ENCODE data around the gene REM2.
A peak's percentile ranks its signal among the peaks of the same experiment; 100 is the strongest.
"Not testable (repeated sequence)": the region's sequence is repeated elsewhere in the genome, so short reads cannot be mapped to it uniquely, and the experiment has no call there.

REM2 gene

GRCh38 chr14:22896356-22896755 lies 13.3 kb downstream of the REM2 start:
- DNase-seq (ENCODE audit: low spot score): no peak
- no peak for FAIRE-seq

GRCh38 chr14:22896760-22897159 lies 13.7 kb downstream of the REM2 start:
- DNase-seq (ENCODE audit: low spot score) (no peak), FAIRE-seq (no peak)

- FAIRE-seq (no peak), DNase-seq (ENCODE audit: low spot score) (no peak)
Observed at GRCh38 chr14:22897357-22897756, 14.3 kb downstream of the REM2 start.

DNA sequence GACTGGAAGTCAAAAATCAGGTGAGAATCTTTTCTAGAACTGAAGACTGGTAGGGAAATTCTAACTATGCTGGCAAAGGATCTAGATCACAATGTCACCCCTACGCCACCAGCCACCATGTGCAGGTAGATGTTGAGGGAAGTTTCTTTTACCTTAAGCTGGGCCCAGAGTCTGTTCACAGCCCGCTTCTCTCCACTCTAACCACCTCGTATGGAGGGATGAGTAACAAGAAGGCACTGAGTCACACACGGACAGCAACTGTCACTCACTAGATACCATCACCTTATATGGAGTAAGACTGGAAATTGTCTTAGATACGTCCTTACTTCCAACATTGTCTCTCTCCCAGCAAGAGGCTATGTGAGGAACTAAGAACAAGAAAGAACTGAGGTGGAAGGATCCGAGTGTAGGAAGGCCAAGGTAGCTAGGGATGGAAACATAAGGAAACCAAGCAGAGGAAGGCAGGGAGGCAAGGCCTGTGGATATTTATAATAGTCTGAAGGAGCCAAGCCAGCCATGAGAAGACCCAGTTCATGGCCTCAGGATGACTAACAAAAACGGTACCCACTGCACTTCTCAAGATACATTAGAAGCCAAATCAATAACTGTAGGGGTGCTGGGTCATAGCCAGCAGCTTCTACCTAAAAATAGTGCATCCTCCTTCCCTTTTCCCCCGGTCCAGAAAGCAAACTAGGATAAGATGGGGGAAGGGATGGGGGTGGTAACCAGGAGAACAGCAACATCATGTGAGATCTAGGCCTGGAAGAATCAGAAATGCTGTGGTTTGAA lies 15.5 kb downstream of the REM2 start:
- FAIRE-seq: no peak
- no peak for DNase-seq (ENCODE audit: low spot score)

- peak; percentile 68 for DNase-seq (ENCODE audit: low spot score)
- FAIRE-seq: no peak
Observed at GRCh38 chr14:22900081-22900799, 17.2 kb downstream of the REM2 start.

GRCh38 chr14:22901799-22902198 lies 18.8 kb downstream of the REM2 start:
- DNase-seq (ENCODE audit: low spot score): no peak
- FAIRE-seq: no peak

GRCh38 chr14:22903742-22904087 lies 20.7 kb downstream of the REM2 start:
- DNase-seq (ENCODE audit: low spot score) (no peak), FAIRE-seq (no peak)

GRCh38 chr14:22905627-22906026 lies 22.6 kb downstream of the REM2 start:
- DNase-seq (ENCODE audit: low spot score) (no peak), FAIRE-seq (no peak)

DNA sequence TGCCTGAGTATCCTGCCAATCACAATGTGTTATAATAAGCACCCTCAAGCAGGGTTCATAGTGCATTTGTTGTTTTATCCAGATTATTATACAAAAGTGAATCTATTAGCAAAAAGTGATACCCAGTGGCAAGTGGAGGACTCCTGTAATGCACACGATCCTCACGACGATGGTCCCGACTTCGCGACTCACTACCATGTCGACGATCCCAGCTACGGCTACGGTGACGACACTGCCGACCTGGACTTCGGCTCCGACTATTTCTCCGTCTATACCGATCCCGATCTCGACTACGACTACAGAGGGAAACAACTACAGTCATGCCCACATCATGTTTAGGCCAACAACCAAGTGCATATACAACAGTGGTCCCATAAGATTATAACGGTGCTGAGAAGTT lies 23.1 kb downstream of the REM2 start:
- no peak for FAIRE-seq
- DNase-seq (ENCODE audit: low spot score): no peak

DNA sequence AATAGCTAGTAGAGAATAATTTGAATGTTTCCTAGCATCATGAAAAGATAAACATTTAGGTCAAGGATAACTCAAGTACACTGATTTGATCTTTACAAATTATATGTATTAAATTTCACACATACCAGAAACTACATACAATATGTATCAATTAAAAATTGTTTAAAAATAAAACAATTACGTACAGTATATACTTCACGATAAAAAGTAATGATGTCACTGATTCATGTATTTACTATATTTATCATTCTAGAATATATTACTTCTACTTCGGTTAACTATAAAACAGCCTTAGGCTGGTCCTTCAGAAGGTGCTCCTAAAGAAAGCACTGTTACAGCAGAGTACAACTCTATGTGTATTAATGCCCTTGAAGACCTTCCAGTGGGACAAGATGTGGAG lies 24.4 kb downstream of the REM2 start:
- DNase-seq (ENCODE audit: low spot score): no peak
- no peak for FAIRE-seq

DNA sequence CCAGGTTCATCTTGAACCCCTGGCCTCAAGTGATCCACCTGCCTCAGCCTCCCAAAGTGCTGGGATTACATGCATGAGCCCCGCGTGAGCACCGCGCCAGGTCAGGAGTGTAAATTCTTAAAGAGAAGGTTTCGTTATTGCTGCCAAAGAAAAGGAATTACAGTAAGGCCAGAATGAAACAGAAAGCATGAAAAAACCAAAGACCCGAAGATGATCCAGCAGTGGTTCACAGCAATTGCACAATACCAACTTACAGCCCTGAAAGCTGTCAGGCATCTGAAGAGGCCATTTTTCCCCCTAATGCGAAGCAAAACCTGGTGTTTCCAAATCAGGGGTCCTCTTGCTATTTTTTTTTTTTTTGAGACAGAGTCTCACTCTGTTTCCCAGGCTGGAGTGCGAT lies 25.6 kb downstream of the REM2 start:
- FAIRE-seq (no peak), DNase-seq (ENCODE audit: low spot score) (no peak)

DNA sequence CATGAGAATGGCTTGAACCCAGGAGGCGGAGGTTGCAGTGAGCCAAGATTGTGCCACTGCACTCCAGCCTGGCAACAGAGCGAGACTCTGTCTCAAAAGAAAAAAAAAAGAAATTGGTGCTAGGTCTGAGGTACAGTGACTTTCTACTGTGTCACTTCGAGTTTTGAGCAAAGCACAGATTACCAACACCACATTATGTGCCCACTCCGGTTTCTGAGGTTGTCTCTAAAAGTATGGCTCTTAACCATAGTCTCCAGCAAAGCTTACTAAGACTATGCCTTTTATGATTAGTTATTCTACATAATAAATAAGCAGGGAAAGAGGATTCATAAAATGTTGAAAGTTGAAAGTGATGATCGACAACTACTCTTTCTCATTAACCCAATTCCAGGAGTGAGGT lies 27.9 kb downstream of the REM2 start:
- FAIRE-seq (no peak), DNase-seq (ENCODE audit: low spot score) (no peak)

- not testable (repeated sequence) for DNase-seq (ENCODE audit: low spot score); FAIRE-seq
Observed at GRCh38 chr14:22914836-22915235, 31.8 kb downstream of the REM2 start.

GRCh38 chr14:22915886-22916521 lies 33.0 kb downstream of the REM2 start:
- DNase-seq (ENCODE audit: low spot score) (no peak), FAIRE-seq (no peak)

GRCh38 chr14:22918804-22919600 lies 36.0 kb downstream of the REM2 start, which contains the start of gene RBM23:
RBM23 (minus strand) TSS chr14:22919149.
- DNase-seq (ENCODE audit: low spot score) (peak; percentile 86), FAIRE-seq (no peak)

DNA sequence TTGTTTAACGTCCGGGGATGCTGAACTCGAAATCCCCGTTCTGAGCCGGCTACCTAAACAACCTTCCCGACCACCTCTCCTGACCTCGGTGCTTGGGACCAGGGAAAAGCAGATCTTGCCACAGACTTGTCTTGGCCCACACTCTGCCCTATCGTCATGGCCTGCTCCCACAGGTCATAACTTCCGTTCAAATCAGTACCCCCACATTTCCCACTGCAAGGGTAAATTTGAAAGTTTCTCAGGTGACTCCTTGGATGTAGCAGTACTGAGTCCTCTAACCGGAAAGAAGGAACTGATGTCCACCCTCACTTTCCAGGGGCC lies 36.5 kb downstream of the REM2 start:
- DNase-seq (ENCODE audit: low spot score) (no peak), FAIRE-seq (no peak)

DNA sequence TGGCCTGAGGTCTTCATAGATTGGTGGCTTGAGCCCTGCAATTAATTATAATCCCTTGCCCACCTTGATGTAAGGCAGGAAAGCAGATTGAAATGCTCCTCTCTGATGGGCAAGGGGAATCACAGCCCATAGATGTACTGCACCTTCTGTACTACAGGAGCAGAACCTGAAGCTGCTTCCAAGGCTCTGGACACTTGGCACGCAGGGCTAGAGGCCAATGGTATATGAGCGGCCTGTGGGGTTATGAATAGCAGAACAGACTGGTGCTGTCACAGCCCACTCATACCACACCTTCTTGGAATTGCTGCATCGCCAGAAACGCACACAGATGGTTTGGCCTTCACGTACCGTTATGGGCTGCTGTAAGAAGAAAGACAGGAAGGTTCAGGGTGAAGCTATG lies 37.7 kb downstream of the REM2 start:
- FAIRE-seq (no peak), DNase-seq (ENCODE audit: low spot score) (no peak)

GRCh38 chr14:22922294-22922693 lies 39.3 kb downstream of the REM2 start:
- no peak for FAIRE-seq
- DNase-seq (ENCODE audit: low spot score): no peak

- DNase-seq (ENCODE audit: low spot score): no peak
- FAIRE-seq: no peak
Observed at GRCh38 chr14:22923746-22924145, 40.7 kb downstream of the REM2 start.

GRCh38 chr14:22925513-22925912 lies 42.5 kb downstream of the REM2 start:
- no peak for DNase-seq (ENCODE audit: low spot score)
- FAIRE-seq: no peak

DNA sequence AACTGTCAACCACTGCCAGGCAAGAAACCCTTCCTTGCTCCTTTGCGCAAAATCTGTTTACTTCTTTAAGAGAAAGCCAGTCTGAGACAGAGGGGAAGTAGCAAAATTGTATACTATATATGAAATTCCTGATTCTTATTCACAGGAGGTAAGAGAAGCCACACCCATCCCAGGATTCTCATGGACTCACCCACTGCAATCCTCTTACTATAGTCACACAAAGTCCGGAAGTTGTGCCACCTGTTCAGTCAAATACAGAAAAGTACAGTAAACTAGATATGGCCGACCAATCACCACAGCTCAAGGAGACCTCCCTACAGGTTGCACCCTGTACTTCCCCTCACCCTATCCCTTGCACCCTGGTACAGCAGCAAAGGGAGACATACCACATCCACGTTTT lies 43.3 kb downstream of the REM2 start:
- DNase-seq (ENCODE audit: low spot score) (no peak), FAIRE-seq (no peak)

Data from urothelium cell line (cell line).